GM12878 (cell line): ENCODE measurements around the gene RNF112.

Experiments used
- BHLHE40 ChIP-seq, 2 experiments: fragments of 450-650 bp in 1 of 2; IDR thresholded peaks; 2 replicates each; pipeline ENCODE4 v1.6.1; 2011 to 2017; ENCODE audit warnings: low read depth in 2 of 2, borderline replicate concordance in 1 of 2, improper control_type of control experiment in 1 of 2, low read length in 1 of 2, mild to moderate bottlenecking in 1 of 2
- EP300 ChIP-seq, 2 experiments: fragments of 150-350 bp in 1 of 2; IDR thresholded peaks; 2 replicates each; pipeline ENCODE4 v1.6.1; 2011 to 2012; ENCODE audit warnings: low read depth in 2 of 2, low read length in 2 of 2, borderline replicate concordance in 1 of 2, improper control_type of control experiment in 1 of 2, inconsistent platforms in 1 of 2; ENCODE audit not compliant: control insufficient read depth in 1 of 2
- HCFC1 ChIP-seq: fragments of 150-350 bp; IDR thresholded peaks from 2 replicates; pipeline ENCODE4 v1.6.1; 2014; ENCODE audit warnings: low read length
- JUNB ChIP-seq: IDR thresholded peaks from 2 replicates; pipeline ENCODE4 v1.6.1; 2016; ENCODE audit warnings: antibody characterized with exemption, mild to moderate bottlenecking
- POLR2AphosphoS5 ChIP-seq: IDR thresholded peaks from 2 replicates; pipeline ENCODE4 v1.6.1; 2011; ENCODE audit warnings: mild to moderate bottlenecking, low read length, inconsistent platforms
- SP1 ChIP-seq: IDR thresholded peaks from one replicate; pipeline ENCODE4 v1.6.1; 2011; ENCODE audit warnings: low read depth, low read length
- SUZ12 ChIP-seq: fragments of 200-600 bp; sonication (generic); IDR thresholded peaks from one replicate; pipeline ENCODE4 v1.6.1; 2018; ENCODE audit warnings: antibody characterized with exemption, mild to moderate bottlenecking; ENCODE audit not compliant: unreplicated experiment
- ZZZ3 ChIP-seq: IDR thresholded peaks from 2 replicates; pipeline ENCODE4 v1.6.1; 2011; ENCODE audit warnings: low read depth; ENCODE audit not compliant: control insufficient read depth, insufficient read length
- TF ChIP-seq, protein P1 (sequence below): fragments of 150-350 bp; IDR thresholded peaks from 2 replicates; pipeline ENCODE4 v1.6.1; 2014; ENCODE audit warnings: mild to moderate bottlenecking, low read depth, low read length
- TF ChIP-seq, protein P2 (sequence below), 3 experiments: IDR thresholded peaks in 2 of 3; conservative IDR thresholded peaks in 1 of 3; 2 replicates each; pipeline ENCODE4 v1.5.1; 2011; ENCODE audit warnings: low read depth in 3 of 3, low read length in 3 of 3, mild to moderate bottlenecking in 3 of 3, control low read depth in 2 of 3, moderate library complexity in 2 of 3, inconsistent platforms in 1 of 3, mixed read lengths in 1 of 3; ENCODE audit not compliant: control insufficient read depth in 2 of 3, insufficient read depth in 1 of 3; ENCODE audit errors: extremely low read depth in 1 of 3
- TF ChIP-seq, protein P3 (sequence below): fragments of 450-650 bp; formaldehyde crosslinking; IDR thresholded peaks from 2 replicates; pipeline ENCODE4 v1.4.0; 2020; ENCODE audit warnings: mild to moderate bottlenecking, moderate library complexity
- TF ChIP-seq, protein P4 (sequence below): IDR thresholded peaks from 2 replicates; pipeline ENCODE4 v1.6.1; 2011; ENCODE audit warnings: low read depth, mild to moderate bottlenecking, low read length, moderate library complexity, borderline replicate concordance; ENCODE audit errors: extremely low read depth

DNA sequence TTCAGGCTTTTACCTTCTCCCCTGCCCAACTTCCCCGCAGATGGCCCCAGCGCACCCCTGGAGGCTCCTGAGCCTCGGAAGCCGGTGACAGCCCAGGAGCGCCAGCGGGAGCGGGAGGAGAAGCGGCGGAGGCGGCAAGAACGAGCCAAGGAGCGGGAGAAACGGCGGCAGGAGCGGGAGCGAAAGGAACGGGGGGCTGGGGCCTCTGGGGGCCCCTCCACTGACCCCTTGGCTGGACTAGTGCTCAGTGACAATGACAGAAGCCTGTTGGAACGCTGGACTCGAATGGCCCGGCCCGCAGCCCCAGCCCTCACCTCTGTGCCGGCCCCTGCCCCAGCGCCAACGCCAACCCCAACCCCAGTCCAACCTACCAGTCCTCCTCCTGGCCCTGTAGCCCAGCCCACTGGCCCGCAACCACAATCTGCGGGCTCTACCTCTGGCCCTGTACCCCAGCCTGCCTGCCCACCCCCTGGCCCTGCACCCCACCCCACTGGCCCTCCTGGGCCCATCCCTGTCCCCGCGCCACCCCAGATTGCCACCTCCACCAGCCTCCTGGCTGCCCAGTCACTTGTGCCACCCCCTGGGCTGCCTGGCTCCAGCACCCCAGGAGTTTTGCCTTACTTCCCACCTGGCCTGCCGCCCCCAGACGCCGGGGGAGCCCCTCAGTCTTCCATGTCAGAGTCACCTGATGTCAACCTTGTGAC, 29.1 kb upstream of the RNF112 start:
- TF ChIP-seq POLR2AphosphoS5 (no peak), SP1 (no peak), BHLHE40 (IDR thresholded peaks at IDR 0.05; ENCODE audit: borderline replicate concordance in 1 of 2, low read depth in 2 of 2, low read length in 1 of 2) (no peak), ZZZ3 (no peak), SUZ12 (no peak), EP300 (IDR thresholded peaks at IDR 0.05; ENCODE audit: borderline replicate concordance in 1 of 2, control insufficient read depth in 1 of 2, low read depth in 2 of 2, low read length in 2 of 2) (no peak), HCFC1 (no peak), JUNB (no peak)
- TF ChIP-seq, protein P1, sequence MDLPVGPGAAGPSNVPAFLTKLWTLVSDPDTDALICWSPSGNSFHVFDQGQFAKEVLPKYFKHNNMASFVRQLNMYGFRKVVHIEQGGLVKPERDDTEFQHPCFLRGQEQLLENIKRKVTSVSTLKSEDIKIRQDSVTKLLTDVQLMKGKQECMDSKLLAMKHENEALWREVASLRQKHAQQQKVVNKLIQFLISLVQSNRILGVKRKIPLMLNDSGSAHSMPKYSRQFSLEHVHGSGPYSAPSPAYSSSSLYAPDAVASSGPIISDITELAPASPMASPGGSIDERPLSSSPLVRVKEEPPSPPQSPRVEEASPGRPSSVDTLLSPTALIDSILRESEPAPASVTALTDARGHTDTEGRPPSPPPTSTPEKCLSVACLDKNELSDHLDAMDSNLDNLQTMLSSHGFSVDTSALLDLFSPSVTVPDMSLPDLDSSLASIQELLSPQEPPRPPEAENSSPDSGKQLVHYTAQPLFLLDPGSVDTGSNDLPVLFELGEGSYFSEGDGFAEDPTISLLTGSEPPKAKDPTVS, result no peak
- TF ChIP-seq, protein P2, sequence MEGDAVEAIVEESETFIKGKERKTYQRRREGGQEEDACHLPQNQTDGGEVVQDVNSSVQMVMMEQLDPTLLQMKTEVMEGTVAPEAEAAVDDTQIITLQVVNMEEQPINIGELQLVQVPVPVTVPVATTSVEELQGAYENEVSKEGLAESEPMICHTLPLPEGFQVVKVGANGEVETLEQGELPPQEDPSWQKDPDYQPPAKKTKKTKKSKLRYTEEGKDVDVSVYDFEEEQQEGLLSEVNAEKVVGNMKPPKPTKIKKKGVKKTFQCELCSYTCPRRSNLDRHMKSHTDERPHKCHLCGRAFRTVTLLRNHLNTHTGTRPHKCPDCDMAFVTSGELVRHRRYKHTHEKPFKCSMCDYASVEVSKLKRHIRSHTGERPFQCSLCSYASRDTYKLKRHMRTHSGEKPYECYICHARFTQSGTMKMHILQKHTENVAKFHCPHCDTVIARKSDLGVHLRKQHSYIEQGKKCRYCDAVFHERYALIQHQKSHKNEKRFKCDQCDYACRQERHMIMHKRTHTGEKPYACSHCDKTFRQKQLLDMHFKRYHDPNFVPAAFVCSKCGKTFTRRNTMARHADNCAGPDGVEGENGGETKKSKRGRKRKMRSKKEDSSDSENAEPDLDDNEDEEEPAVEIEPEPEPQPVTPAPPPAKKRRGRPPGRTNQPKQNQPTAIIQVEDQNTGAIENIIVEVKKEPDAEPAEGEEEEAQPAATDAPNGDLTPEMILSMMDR (IDR thresholded peaks at IDR 0.05 in 2 of 3, conservative IDR thresholded peaks at IDR 0.05 in 1 of 3; ENCODE audit: control insufficient read depth in 2 of 3, extremely low read depth in 1 of 3, insufficient read depth in 1 of 3, low read depth in 3 of 3, low read length in 3 of 3), result no peak
- TF ChIP-seq, protein P3, sequence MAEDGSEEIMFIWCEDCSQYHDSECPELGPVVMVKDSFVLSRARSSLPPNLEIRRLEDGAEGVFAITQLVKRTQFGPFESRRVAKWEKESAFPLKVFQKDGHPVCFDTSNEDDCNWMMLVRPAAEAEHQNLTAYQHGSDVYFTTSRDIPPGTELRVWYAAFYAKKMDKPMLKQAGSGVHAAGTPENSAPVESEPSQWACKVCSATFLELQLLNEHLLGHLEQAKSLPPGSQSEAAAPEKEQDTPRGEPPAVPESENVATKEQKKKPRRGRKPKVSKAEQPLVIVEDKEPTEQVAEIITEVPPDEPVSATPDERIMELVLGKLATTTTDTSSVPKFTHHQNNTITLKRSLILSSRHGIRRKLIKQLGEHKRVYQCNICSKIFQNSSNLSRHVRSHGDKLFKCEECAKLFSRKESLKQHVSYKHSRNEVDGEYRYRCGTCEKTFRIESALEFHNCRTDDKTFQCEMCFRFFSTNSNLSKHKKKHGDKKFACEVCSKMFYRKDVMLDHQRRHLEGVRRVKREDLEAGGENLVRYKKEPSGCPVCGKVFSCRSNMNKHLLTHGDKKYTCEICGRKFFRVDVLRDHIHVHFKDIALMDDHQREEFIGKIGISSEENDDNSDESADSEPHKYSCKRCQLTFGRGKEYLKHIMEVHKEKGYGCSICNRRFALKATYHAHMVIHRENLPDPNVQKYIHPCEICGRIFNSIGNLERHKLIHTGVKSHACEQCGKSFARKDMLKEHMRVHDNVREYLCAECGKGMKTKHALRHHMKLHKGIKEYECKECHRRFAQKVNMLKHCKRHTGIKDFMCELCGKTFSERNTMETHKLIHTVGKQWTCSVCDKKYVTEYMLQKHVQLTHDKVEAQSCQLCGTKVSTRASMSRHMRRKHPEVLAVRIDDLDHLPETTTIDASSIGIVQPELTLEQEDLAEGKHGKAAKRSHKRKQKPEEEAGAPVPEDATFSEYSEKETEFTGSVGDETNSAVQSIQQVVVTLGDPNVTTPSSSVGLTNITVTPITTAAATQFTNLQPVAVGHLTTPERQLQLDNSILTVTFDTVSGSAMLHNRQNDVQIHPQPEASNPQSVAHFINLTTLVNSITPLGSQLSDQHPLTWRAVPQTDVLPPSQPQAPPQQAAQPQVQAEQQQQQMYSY, result no peak
- TF ChIP-seq, protein P4, sequence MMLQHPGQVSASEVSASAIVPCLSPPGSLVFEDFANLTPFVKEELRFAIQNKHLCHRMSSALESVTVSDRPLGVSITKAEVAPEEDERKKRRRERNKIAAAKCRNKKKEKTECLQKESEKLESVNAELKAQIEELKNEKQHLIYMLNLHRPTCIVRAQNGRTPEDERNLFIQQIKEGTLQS, result no peak
